Suprapubic skin (tissue), 4 donors: Measurements from ENCODE around the gene FRMPD4. TPM values are rescaled to one million over a fixed set of nuclear protein-coding genes. Genes with fewer than 3 reads are reported as not detected.

ENCODE experiments used
- DNase-seq, 2 donors: peaks; one replicate each; pipeline ENCODE4 v3.0.0-alpha.2; 2019; ENCODE audit warnings: low spot score in 2 of 2
- H3K27ac ChIP-seq: fragments of 200-600 bp; sonication (generic); one replicate; pipeline ENCODE4 v1.5.1; 2019
- H3K27me3 ChIP-seq: fragments of 200-600 bp; sonication (generic); one replicate; pipeline ENCODE4 v1.5.1; 2019
- H3K36me3 ChIP-seq: fragments of 200-600 bp; sonication (generic); one replicate; pipeline ENCODE4 v1.5.1; 2019
- H3K4me1 ChIP-seq: fragments of 200-600 bp; sonication (generic); one replicate; pipeline ENCODE4 v1.5.1; 2019
- H3K4me3 ChIP-seq: fragments of 200-600 bp; sonication (generic); one replicate; pipeline ENCODE4 v1.5.1; 2019; ENCODE audit warnings: mild to moderate bottlenecking
- H3K9me3 ChIP-seq: fragments of 200-600 bp; sonication (generic); one replicate; pipeline ENCODE4 v1.5.1; 2019
- CTCF ChIP-seq, 2 donors: fragments of 200-600 bp in 1 of 2; fragments of 450-650 bp in 1 of 2; sonication (generic) in 1 of 2; IDR thresholded peaks; one replicate each; pipeline ENCODE4 v1.5.1; 2016 to 2019; ENCODE audit warnings: antibody characterized with exemption in 2 of 2, mild to moderate bottlenecking in 1 of 2, moderate library complexity in 1 of 2
- EP300 ChIP-seq: sonication (generic); formaldehyde crosslinking; IDR thresholded peaks from one replicate; pipeline ENCODE4 v1.6.1; 2017; ENCODE audit warnings: antibody characterized with exemption
- POLR2A ChIP-seq, 2 donors: fragments of 450-650 bp; IDR thresholded peaks; one replicate each; pipeline ENCODE4 v1.6.1; 2017; ENCODE audit warnings: antibody characterized with exemption in 2 of 2, mild to moderate bottlenecking in 2 of 2, moderate library complexity in 2 of 2
- POLR2AphosphoS5 ChIP-seq, 3 donors: sonication (generic); formaldehyde crosslinking; IDR thresholded peaks; one replicate each; pipeline ENCODE4 v1.6.1; 2017; ENCODE audit warnings: antibody characterized with exemption in 3 of 3
- WGBS: methylation state at CpG from one replicate; pipeline ENCODE4 v1.1.5; 2018; 5-methylcytosine and 5-hydroxymethylcytosine counted together
- total RNA-seq, 4 donors: library from RNA; depleted of rRNA; stranded (reverse); fragments of >200 nt; gene quantifications; one replicate each; pipeline ENCODE4 v1.1.0, GENCODE V29; 2016

Gene FRMPD4
- total RNA-seq, 4 donors from 2014 or later = 0.08 to 0.13 TPM; not detected in 2

GRCh38 chrX:12488771-12489170, 350.5 kb downstream of the FRMPD4 start:
- H3K27ac ChIP-seq = no peak overlapping the region
- no peak for DNase-seq
- H3K36me3 ChIP-seq = no peaks in the 10 kb centered on the region
- no peaks in the 10 kb centered on the region for H3K9me3 ChIP-seq
- WGBS = 53% methylated on average over 2 of the region's 2 CpGs
- H3K4me1 ChIP-seq = no peaks in the 10 kb centered on the region
- no peak overlapping the region for H3K4me3 ChIP-seq
- H3K27me3 ChIP-seq = no peaks in the 10 kb centered on the region
- TF ChIP-seq POLR2AphosphoS5 (IDR thresholded peaks at IDR 0.05) (no peak), CTCF (IDR thresholded peaks at IDR 0.05) (no peak), POLR2A (IDR thresholded peaks at IDR 0.05) (no peak), EP300 (no peak)

GRCh38 chrX:12489341-12489740, 351.1 kb downstream of the FRMPD4 start:
- H3K27me3 ChIP-seq = no peaks in the 10 kb centered on the region
- H3K4me3 ChIP-seq = no peak overlapping the region
- WGBS = 69% methylated on average over 3 of the region's 3 CpGs

GRCh38 chrX:12494400-12495138, 356.3 kb downstream of the FRMPD4 start:
- Histone ChIP-seq H3K9me3 (no peaks in the 10 kb centered on the region), H3K27me3 (no peaks in the 10 kb centered on the region), H3K36me3 (no peaks in the 10 kb centered on the region), H3K4me1 (no peaks in the 10 kb centered on the region), H3K4me3 (no peak overlapping the region), H3K27ac (no peak overlapping the region)
- WGBS = 82% methylated on average over 11 of the region's 11 CpGs
- TF ChIP-seq EP300 (no peak), POLR2A (IDR thresholded peaks at IDR 0.05) (no peak), POLR2AphosphoS5 (IDR thresholded peaks at IDR 0.05) (no peak), CTCF (IDR thresholded peaks at IDR 0.05) (no peak)
- no peak for DNase-seq

More at GRCh38 chrX:12489341-12489740, 351.1 kb downstream of the FRMPD4 start:
- DNase-seq = no peak
- no peaks in the 10 kb centered on the region for H3K36me3 ChIP-seq
- TF ChIP-seq CTCF (IDR thresholded peaks at IDR 0.05) = no peak
- TF ChIP-seq POLR2A (IDR thresholded peaks at IDR 0.05) = no peak
- TF ChIP-seq POLR2AphosphoS5 (IDR thresholded peaks at IDR 0.05) = no peak
- H3K4me1 ChIP-seq = no peaks in the 10 kb centered on the region
- H3K9me3 ChIP-seq = no peaks in the 10 kb centered on the region
- H3K27ac ChIP-seq = no peak overlapping the region

- 71% methylated on average over 4 of the region's 4 CpGs for WGBS
- Histone ChIP-seq H3K36me3 (no peaks in the 10 kb centered on the region), H3K27me3 (no peaks in the 10 kb centered on the region), H3K9me3 (no peaks in the 10 kb centered on the region), H3K4me1 (no peaks in the 10 kb centered on the region), H3K4me3 (no peak overlapping the region), H3K27ac (no peak overlapping the region)
- TF ChIP-seq POLR2AphosphoS5 (IDR thresholded peaks at IDR 0.05) (no peak), POLR2A (IDR thresholded peaks at IDR 0.05) (no peak), CTCF (IDR thresholded peaks at IDR 0.05) (no peak), EP300 (no peak)
- DNase-seq = no peak
Measured at GRCh38 chrX:12496343-12496742, 358.1 kb downstream of the FRMPD4 start.

- Histone ChIP-seq H3K4me3 (no peak overlapping the region), H3K9me3 (no peaks in the 10 kb centered on the region), H3K27ac (no peak overlapping the region), H3K36me3 (no peaks in the 10 kb centered on the region), H3K4me1 (no peaks in the 10 kb centered on the region), H3K27me3 (no peaks in the 10 kb centered on the region)
- 56% methylated on average over 6 of the region's 8 CpGs for WGBS
- DNase-seq = no peak
- TF ChIP-seq POLR2A (IDR thresholded peaks at IDR 0.05) = no peak
- no peak for TF ChIP-seq EP300
- no peak for TF ChIP-seq CTCF (IDR thresholded peaks at IDR 0.05)
- TF ChIP-seq POLR2AphosphoS5 (IDR thresholded peaks at IDR 0.05) = no peak
Measured at GRCh38 chrX:12497832-12498591, 359.7 kb downstream of the FRMPD4 start.
